Endothelial cell of umbilical vein (primary cell): ENCODE results near the gene CHIT1. TPM values are rescaled to one million over a fixed set of nuclear protein-coding genes. Genes with fewer than 3 reads are reported as not detected.
"Not testable (repeated sequence)": the region's sequence is repeated elsewhere in the genome, so short reads cannot be mapped to it uniquely, and the experiment has no call there.

ENCODE experiments used
- BruUV-seq: library from RNA; stranded (reverse); fragments of 400-500 nt; replicated peaks from 2 replicates; lab custom pipeline; 2021; lab: Mats Ljungman, UMichigan
- CTCF ChIA-PET: fragments of 300-600, 350-600 bp; sonication (Branson Sonifier 250); formaldehyde crosslinking; loops from one replicate; lab custom pipeline; 2021; ENCODE audit warnings: antibody characterized with exemption, inconsistent platforms; lab: Charles Lee
- POLR2A ChIA-PET: fragments of 300-600, 350-600 bp; sonication (Branson Sonifier 250); formaldehyde crosslinking; loops from one replicate; lab custom pipeline; 2021; ENCODE audit warnings: antibody characterized with exemption, inconsistent platforms; lab: Charles Lee
- DNase-seq: peaks from one replicate; pipeline ENCODE4 v3.0.0-alpha.2; 2011; ENCODE audit warnings: low read depth, low spot score
- FAIRE-seq: peaks from 2 replicates; lab custom pipeline; 2011; peaks lifted over from hg19 to GRCh38; lab: Jason Lieb, UNC
- H2AFZ ChIP-seq: 2 replicates; pipeline ENCODE4 v1.6.0; 2012; ENCODE audit warnings: low read depth, low read length, control low read depth, inconsistent platforms
- H3K27ac ChIP-seq: 2 replicates; pipeline ENCODE4 v1.5.1; 2011; ENCODE audit warnings: low read depth, mild to moderate bottlenecking, control low read depth, low read length, moderate library complexity; ENCODE audit not compliant: insufficient read depth
- H3K27me3 ChIP-seq, 2 experiments: 2 replicates each; pipeline versions ENCODE4 v1.6.0 to v1.6.1; 2011; ENCODE audit warnings: low read length in 2 of 2, mixed read lengths in 1 of 2; ENCODE audit not compliant: control insufficient read depth in 2 of 2, insufficient read depth in 2 of 2
- H3K36me3 ChIP-seq, 2 experiments: 2 replicates in 1 of 2; 3 replicates in 1 of 2; pipeline ENCODE4 v1.5.1; 2011; ENCODE audit warnings: low read length in 2 of 2, mild to moderate bottlenecking in 1 of 2, moderate library complexity in 1 of 2; ENCODE audit not compliant: control insufficient read depth in 2 of 2, insufficient read depth in 2 of 2; ENCODE audit errors: extremely low read depth in 1 of 2
- H3K4me1 ChIP-seq: 3 replicates; pipeline ENCODE4 v1.5.1; 2011; ENCODE audit warnings: mild to moderate bottlenecking, low read length; ENCODE audit not compliant: control insufficient read depth, insufficient read depth; ENCODE audit errors: extremely low read depth
- H3K4me2 ChIP-seq: 2 replicates; pipeline ENCODE4 v1.6.1; 2011; ENCODE audit warnings: low read length, control low read depth, mixed read lengths; ENCODE audit not compliant: insufficient read depth
- H3K4me3 ChIP-seq, 3 experiments: fragments of 200-600 bp in 1 of 3; sonication (generic), shearing (Covaris generic) in 1 of 3; replicated peaks in 1 of 3; 2 replicates each; pipeline ENCODE4 v1.5.1; 2011 to 2016; ENCODE audit warnings: control low read depth in 3 of 3, low read length in 3 of 3, mild to moderate bottlenecking in 2 of 3, inconsistent platforms in 1 of 3, low read depth in 1 of 3, moderate library complexity in 1 of 3; ENCODE audit not compliant: insufficient read depth in 1 of 3
- H3K79me2 ChIP-seq: 2 replicates; pipeline ENCODE4 v1.6.0; 2012; ENCODE audit warnings: low read length, inconsistent platforms; ENCODE audit not compliant: control insufficient read depth, insufficient read depth
- H3K9ac ChIP-seq: replicated peaks from 2 replicates; pipeline ENCODE3; 2011; ENCODE audit warnings: low read length, control low read depth; ENCODE audit not compliant: insufficient read depth; ENCODE audit errors: extremely low read depth
- H3K9me1 ChIP-seq: replicated peaks from 3 replicates; pipeline ENCODE4 v1.6.0; 2011; ENCODE audit warnings: mild to moderate bottlenecking, low read length; ENCODE audit not compliant: control insufficient read depth, insufficient read depth; ENCODE audit errors: extremely low read depth
- H3K9me3 ChIP-seq: replicated peaks from 2 replicates; pipeline ENCODE4 v1.5.1; 2012; ENCODE audit warnings: low read length, inconsistent platforms; ENCODE audit not compliant: control insufficient read depth, insufficient read depth
- H4K20me1 ChIP-seq: replicated peaks from 2 replicates; pipeline ENCODE3; 2011; ENCODE audit warnings: mild to moderate bottlenecking, low read length; ENCODE audit not compliant: control insufficient read depth, insufficient read depth; ENCODE audit errors: extremely low read depth
- EZH2 ChIP-seq: IDR thresholded peaks from 2 replicates; pipeline ENCODE4 v1.6.1; 2012; ENCODE audit warnings: borderline replicate concordance, low read depth, mild to moderate bottlenecking, moderate library complexity, low read length, inconsistent platforms; ENCODE audit not compliant: severe bottlenecking
- FOS ChIP-seq: IDR thresholded peaks from 2 replicates; pipeline ENCODE4 v1.6.1; 2011; ENCODE audit warnings: mild to moderate bottlenecking, low read length, moderate library complexity, borderline replicate concordance; ENCODE audit not compliant: insufficient read depth
- GATA2 ChIP-seq: IDR thresholded peaks from 2 replicates; pipeline ENCODE4 v1.7.0; 2011; ENCODE audit warnings: low read depth, mild to moderate bottlenecking, moderate library complexity, mixed read lengths, low read length; ENCODE audit not compliant: insufficient read length, insufficient read depth
- JUN ChIP-seq: IDR thresholded peaks from 2 replicates; pipeline ENCODE4 v1.6.1; 2011; ENCODE audit warnings: borderline replicate concordance, low read depth; ENCODE audit not compliant: insufficient read length, insufficient read depth
- MYC ChIP-seq: IDR thresholded peaks from one replicate; pipeline ENCODE4 v1.6.1; 2011; ENCODE audit warnings: mild to moderate bottlenecking, low read depth, low read length
- POLR2A ChIP-seq: IDR thresholded peaks from 2 replicates; pipeline ENCODE4 v1.6.1; 2012; ENCODE audit warnings: low read depth, mild to moderate bottlenecking, control low read depth, low read length
- POLR2AphosphoS5 ChIP-seq: IDR thresholded peaks from 2 replicates; pipeline ENCODE4 v1.6.1; 2012; ENCODE audit warnings: low read depth, mild to moderate bottlenecking, control low read depth, low read length, moderate library complexity; ENCODE audit not compliant: insufficient read depth
- dilution Hi-C: fragments of 300-500 bp; cut with MboI; formaldehyde crosslinking; loops from one replicate; pipeline ENCODE4 v1.15.0; 2019; ENCODE audit warnings: low sequenced_read_pairs; ENCODE audit not compliant: extremely low pct_ligation_motif_present
- intact Hi-C: fragments of 100-400 bp; cut with micrococcal nuclease; formaldehyde crosslinking; loops from one replicate; pipeline ENCODE4 v1.10.0; 2022
- polyA plus RNA-seq, 4 experiments: library from polyadenylated mRNA; depleted of rRNA in 3 of 4; stranded (reverse) in 3 of 4; unstranded in 1 of 4; fragments of >200 nt; gene quantifications; 2 replicates each; pipeline versions ENCODE4 v1.2.1 to v1.2.3, GENCODE V29; 2011 to 2012; ENCODE audit warnings: missing spikeins in 1 of 4
- total RNA-seq: library from RNA; stranded (reverse); gene quantifications from 2 replicates; pipeline ENCODE4 v1.2.3, GENCODE V29; 2021
- TF ChIP-seq, protein P1 (sequence below): IDR thresholded peaks from 2 replicates; pipeline ENCODE4 v1.6.1; 2011; ENCODE audit not compliant: insufficient read depth, insufficient read length
- TF ChIP-seq, protein P2 (sequence below), 2 donors: IDR thresholded peaks; 1 replicate in 1 of 2; 2 replicates in 1 of 2; pipeline ENCODE4 v1.5.1; 2011; ENCODE audit warnings: low read length in 2 of 2, mild to moderate bottlenecking in 2 of 2, moderate library complexity in 2 of 2, control low read depth in 1 of 2, inconsistent platforms in 1 of 2, low read depth in 1 of 2; ENCODE audit not compliant: insufficient read depth in 1 of 2; ENCODE audit errors: extremely low read depth in 1 of 2

Gene CHIT1
- total and polyA plus RNA-seq, 2 donors (not counting 3 experiments of a cell fraction or from before 2014, with no cell fraction given) = not detected

DNA sequence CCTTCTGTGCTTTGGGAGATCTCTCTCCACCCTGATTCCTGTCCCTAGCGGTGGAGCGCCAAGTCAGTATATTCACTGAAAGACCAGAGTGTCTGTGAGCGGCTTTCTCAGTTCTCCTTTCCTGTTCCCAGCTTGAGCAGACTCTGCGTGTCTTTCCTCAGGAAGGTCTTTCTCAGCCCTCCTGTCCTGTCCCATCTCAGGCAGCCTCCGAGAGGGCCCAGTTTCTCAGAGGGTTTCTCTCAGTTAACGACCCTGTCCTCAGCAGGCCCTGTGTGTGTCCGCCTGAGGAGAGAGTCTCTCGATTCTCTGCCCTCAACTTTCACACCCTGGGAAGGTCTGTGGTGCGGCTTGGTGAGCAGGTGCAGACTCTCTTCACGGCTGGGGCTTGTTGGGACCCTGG is 34.0 kb upstream of the CHIT1 start:
- H3K27ac ChIP-seq = no peak overlapping the region
- FAIRE-seq (no peak), DNase-seq (no peak)
- CTCF ChIA-PET = interaction anchor here (0.6 to 19.8 kb wide), 4 partner anchors 9 to 146 kb away, joined by 3 to 1014 read pairs (median 4); no protein-coding TSS in a partner anchor
- peaks cover 4% of the 10 kb centered on the region for H3K4me1 ChIP-seq
- H3K27me3 ChIP-seq = no peaks in the 10 kb centered on the region
- H2AFZ ChIP-seq = no peak overlapping the region
- POLR2A ChIA-PET = no interaction called here
- no peak overlapping the region for H3K9ac ChIP-seq
- H3K4me3 ChIP-seq = no peak overlapping the region
- H3K9me1 ChIP-seq = no peaks in the 10 kb centered on the region
- no peaks in the 10 kb centered on the region for H3K36me3 ChIP-seq
- intact Hi-C loops = no loop called here
- no peaks in the 10 kb centered on the region for H3K9me3 ChIP-seq
- H3K79me2 ChIP-seq = no peaks in the 10 kb centered on the region
- H3K4me2 ChIP-seq = no peak overlapping the region
- no peaks in the 10 kb centered on the region for H4K20me1 ChIP-seq
- no TSS peak for BruUV-seq
- dilution Hi-C loops = no loop called here
- TF ChIP-seq JUN (no peak), GATA2 (no peak), FOS (no peak), EZH2 (no peak), POLR2AphosphoS5 (no peak), POLR2A (no peak), MYC (no peak)
- TF ChIP-seq, protein P1, sequence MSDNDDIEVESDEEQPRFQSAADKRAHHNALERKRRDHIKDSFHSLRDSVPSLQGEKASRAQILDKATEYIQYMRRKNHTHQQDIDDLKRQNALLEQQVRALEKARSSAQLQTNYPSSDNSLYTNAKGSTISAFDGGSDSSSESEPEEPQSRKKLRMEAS = no peak
- TF ChIP-seq, protein P2, sequence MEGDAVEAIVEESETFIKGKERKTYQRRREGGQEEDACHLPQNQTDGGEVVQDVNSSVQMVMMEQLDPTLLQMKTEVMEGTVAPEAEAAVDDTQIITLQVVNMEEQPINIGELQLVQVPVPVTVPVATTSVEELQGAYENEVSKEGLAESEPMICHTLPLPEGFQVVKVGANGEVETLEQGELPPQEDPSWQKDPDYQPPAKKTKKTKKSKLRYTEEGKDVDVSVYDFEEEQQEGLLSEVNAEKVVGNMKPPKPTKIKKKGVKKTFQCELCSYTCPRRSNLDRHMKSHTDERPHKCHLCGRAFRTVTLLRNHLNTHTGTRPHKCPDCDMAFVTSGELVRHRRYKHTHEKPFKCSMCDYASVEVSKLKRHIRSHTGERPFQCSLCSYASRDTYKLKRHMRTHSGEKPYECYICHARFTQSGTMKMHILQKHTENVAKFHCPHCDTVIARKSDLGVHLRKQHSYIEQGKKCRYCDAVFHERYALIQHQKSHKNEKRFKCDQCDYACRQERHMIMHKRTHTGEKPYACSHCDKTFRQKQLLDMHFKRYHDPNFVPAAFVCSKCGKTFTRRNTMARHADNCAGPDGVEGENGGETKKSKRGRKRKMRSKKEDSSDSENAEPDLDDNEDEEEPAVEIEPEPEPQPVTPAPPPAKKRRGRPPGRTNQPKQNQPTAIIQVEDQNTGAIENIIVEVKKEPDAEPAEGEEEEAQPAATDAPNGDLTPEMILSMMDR (IDR thresholded peaks at IDR 0.05; ENCODE audit: extremely low read depth in 1 of 2, insufficient read depth in 1 of 2, low read depth in 1 of 2, low read length in 2 of 2) = no peak

DNA sequence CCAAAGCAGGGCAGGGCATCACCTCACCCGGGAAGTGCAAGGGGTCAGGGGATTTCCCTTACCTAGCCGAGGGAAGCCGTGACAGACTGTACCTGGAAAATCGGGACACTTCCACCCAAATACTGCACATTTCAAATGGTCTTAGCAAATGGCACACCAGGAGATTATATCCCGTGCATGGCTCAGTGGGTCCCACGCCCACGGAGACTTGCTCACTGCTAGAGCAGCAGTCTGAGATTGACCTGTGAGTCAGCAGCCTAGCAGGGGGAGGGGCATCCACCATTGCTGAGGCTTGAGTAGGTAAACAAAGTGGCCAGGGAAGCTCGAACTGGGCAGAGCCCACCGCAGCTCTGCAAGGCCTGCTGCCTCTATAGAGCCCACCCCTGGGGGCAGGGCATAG is 27.2 kb upstream of the CHIT1 start:
- H3K9ac ChIP-seq, intact Hi-C loops, H3K9me1 ChIP-seq, H3K27ac ChIP-seq, BruUV-seq, DNase-seq, H3K4me2 ChIP-seq, H3K4me1 ChIP-seq, H2AFZ ChIP-seq, H4K20me1 ChIP-seq, dilution Hi-C loops, POLR2A ChIA-PET, H3K4me3 ChIP-seq, H3K79me2 ChIP-seq, H3K36me3 ChIP-seq, H3K9me3 ChIP-seq, FAIRE-seq: not testable (repeated sequence)
- H3K27me3 ChIP-seq = peaks cover 9 to 25% of the 10 kb centered on the region in 2 experiments
- CTCF ChIA-PET = interaction anchor here (0.6 to 1.7 kb wide), 2 partner anchors 11 to 139 kb away, joined by 3 to 9 read pairs; no protein-coding TSS in a partner anchor

DNA sequence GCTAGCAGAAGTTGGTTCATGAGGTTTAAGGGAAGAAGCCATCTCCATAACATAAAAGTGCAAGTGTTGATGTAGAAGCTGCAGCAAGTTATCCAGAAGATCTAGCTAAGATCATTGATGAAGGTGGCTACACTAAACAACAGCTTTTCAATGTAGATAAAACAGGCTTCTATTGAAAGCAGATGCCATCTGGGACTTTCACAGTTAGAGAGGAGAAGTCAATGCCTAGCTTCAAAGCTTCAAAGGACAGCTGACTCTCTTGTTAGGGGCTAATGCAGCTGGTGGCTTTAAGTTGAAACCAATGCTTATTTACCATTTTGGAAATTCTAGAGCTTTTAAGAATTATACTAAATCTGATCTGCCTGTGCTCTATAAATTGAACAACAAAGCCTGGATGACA is 25.3 kb upstream of the CHIT1 start:
- intact Hi-C loops, H3K4me1 ChIP-seq, FAIRE-seq, POLR2A ChIA-PET, H2AFZ ChIP-seq, H3K9ac ChIP-seq, H3K27ac ChIP-seq, H4K20me1 ChIP-seq, H3K79me2 ChIP-seq, H3K36me3 ChIP-seq, H3K9me3 ChIP-seq, H3K9me1 ChIP-seq, DNase-seq, H3K4me3 ChIP-seq, H3K4me2 ChIP-seq, dilution Hi-C loops, BruUV-seq: not testable (repeated sequence)
- H3K27me3 ChIP-seq = peaks cover 13 to 33% of the 10 kb centered on the region in 2 experiments
- CTCF ChIA-PET = interaction anchor here (0.7 to 1.7 kb wide), 5 partner anchors 10 to 214 kb away, joined by 3 to 13 read pairs (median 3); no protein-coding TSS in a partner anchor
